ENCODE results near the gene MARCHF3. TPM values are rescaled to one million over a fixed set of nuclear protein-coding genes. Genes with fewer than 3 reads are reported as not detected.
"Not testable (repeated sequence)": the region's sequence is repeated elsewhere in the genome, so short reads cannot be mapped to it uniquely, and the experiment has no call there.

MARCHF3 gene
- total RNA-seq, 2 experiments from 2014 or later, result 4.0 to 4.4 TPM

GRCh38 chr5:127007522-127007921, 22.8 kb downstream of the MARCHF3 start:
- Mint-ChIP-seq H3K27me3 (no peaks in the 10 kb centered on the region), H3K27ac (no peak overlapping the region), H3K36me3 (no peaks in the 10 kb centered on the region), H3K9me3 (no peaks in the 10 kb centered on the region), H3K4me3 (no peak overlapping the region), H3K4me1 (ENCODE audit: low read depth) (peaks cover 12% of the 10 kb centered on the region)
- intact Hi-C loops (cut with micrococcal nuclease), result no loop called here
- POLR2A ChIA-PET, result no interaction called here
- CTCF ChIA-PET, result no interaction called here
- no peak for DNase-seq

- no peaks in the 10 kb centered on the region for H3K9me3 Mint-ChIP-seq
- no peak for DNase-seq
- no peaks in the 10 kb centered on the region for H3K27me3 Mint-ChIP-seq
- H3K4me3 Mint-ChIP-seq, result no peak overlapping the region
- POLR2A ChIA-PET, result interaction anchor here (0.7 kb wide), 1 partner anchor 686 kb away, joined by 4 read pairs; no protein-coding TSS in a partner anchor
- no peaks in the 10 kb centered on the region for H3K36me3 Mint-ChIP-seq
- peaks cover 9% of the 10 kb centered on the region for H3K4me1 Mint-ChIP-seq (ENCODE audit: low read depth)
- CTCF ChIA-PET, result no interaction called here
- no peak overlapping the region for H3K27ac Mint-ChIP-seq
- intact Hi-C loops (cut with micrococcal nuclease), result no loop called here
These were observed 23.6 kb downstream of the MARCHF3 start for GRCh38 chr5:127006744-127007143.

GRCh38 chr5:127005282-127005681, 25.1 kb downstream of the MARCHF3 start:
- H3K4me3 Mint-ChIP-seq; intact Hi-C loops (cut with micrococcal nuclease); H3K4me1 Mint-ChIP-seq (ENCODE audit: low read depth); H3K27me3 Mint-ChIP-seq; DNase-seq; POLR2A ChIA-PET; H3K9me3 Mint-ChIP-seq; CTCF ChIA-PET; H3K36me3 Mint-ChIP-seq; H3K27ac Mint-ChIP-seq: not testable (repeated sequence)

DNA sequence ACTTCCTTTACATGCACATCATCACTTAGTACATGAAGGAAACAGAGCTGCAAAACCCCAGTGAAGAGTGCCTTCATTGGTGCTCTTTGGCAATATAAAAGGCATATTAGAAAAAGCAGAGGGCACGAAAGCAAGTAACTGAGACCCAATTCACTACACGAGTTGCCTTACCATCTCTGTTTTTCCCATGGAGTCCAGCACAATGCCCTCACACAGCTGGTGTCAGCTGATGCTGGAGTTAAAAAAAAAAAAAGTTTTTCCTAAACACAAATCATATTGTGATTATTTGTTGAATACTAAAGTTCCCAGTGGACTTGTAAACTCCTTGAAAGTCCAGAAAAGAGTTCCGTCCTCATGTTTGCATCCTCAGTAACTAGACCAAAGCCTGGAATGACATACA, 25.6 kb downstream of the MARCHF3 start:
- Mint-ChIP-seq H3K27ac (no peak overlapping the region), H3K36me3 (no peaks in the 10 kb centered on the region), H3K9me3 (no peaks in the 10 kb centered on the region), H3K27me3 (no peaks in the 10 kb centered on the region), H3K4me3 (no peak overlapping the region), H3K4me1 (ENCODE audit: low read depth) (peaks cover 2% of the 10 kb centered on the region)
- DNase-seq, result no peak
- POLR2A ChIA-PET, result no interaction called here
- CTCF ChIA-PET, result no interaction called here
- intact Hi-C loops (cut with micrococcal nuclease), result no loop called here

GRCh38 chr5:127003798-127004495, 26.4 kb downstream of the MARCHF3 start:
- intact Hi-C loops (cut with micrococcal nuclease), result no loop called here
- Mint-ChIP-seq H3K36me3 (no peaks in the 10 kb centered on the region), H3K4me1 (ENCODE audit: low read depth) (no peaks in the 10 kb centered on the region), H3K9me3 (no peaks in the 10 kb centered on the region), H3K27ac (no peak overlapping the region), H3K4me3 (no peak overlapping the region), H3K27me3 (no peaks in the 10 kb centered on the region)
- POLR2A ChIA-PET, result no interaction called here
- CTCF ChIA-PET, result no interaction called here
- DNase-seq, result no peak

GRCh38 chr5:127002390-127002789, 28.0 kb downstream of the MARCHF3 start:
- Mint-ChIP-seq H3K9me3 (no peaks in the 10 kb centered on the region), H3K27me3 (no peaks in the 10 kb centered on the region), H3K27ac (no peak overlapping the region), H3K4me3 (no peak overlapping the region), H3K4me1 (ENCODE audit: low read depth) (no peaks in the 10 kb centered on the region), H3K36me3 (no peaks in the 10 kb centered on the region)
- ChIA-PET POLR2A (no interaction called here), CTCF (interaction anchor here (0.6 to 0.7 kb wide), 2 partner anchors 32 to 303 kb away, joined by 3 read pairs; no protein-coding TSS in a partner anchor)
- no peak for DNase-seq
- intact Hi-C loops (cut with micrococcal nuclease), result no loop called here

GRCh38 chr5:127001621-127002296, 28.6 kb downstream of the MARCHF3 start:
- no peak for DNase-seq
- no peaks in the 10 kb centered on the region for H3K36me3 Mint-ChIP-seq
- no peaks in the 10 kb centered on the region for H3K9me3 Mint-ChIP-seq

GRCh38 chr5:126998895-126999570, 31.3 kb downstream of the MARCHF3 start:
- no peak overlapping the region for H3K4me3 Mint-ChIP-seq
- no peak overlapping the region for H3K27ac Mint-ChIP-seq
- H3K4me1 Mint-ChIP-seq (ENCODE audit: low read depth), result peaks cover 7% of the 10 kb centered on the region
- H3K36me3 Mint-ChIP-seq, result no peaks in the 10 kb centered on the region
- POLR2A ChIA-PET, result no interaction called here
- peaks cover 2% of the 10 kb centered on the region for H3K27me3 Mint-ChIP-seq
- intact Hi-C loops (cut with micrococcal nuclease), result no loop called here
- H3K9me3 Mint-ChIP-seq, result no peaks in the 10 kb centered on the region
- no peak for DNase-seq
- CTCF ChIA-PET, result no interaction called here

More at GRCh38 chr5:127001621-127002296, 28.6 kb downstream of the MARCHF3 start:
- no peaks in the 10 kb centered on the region for H3K4me1 Mint-ChIP-seq (ENCODE audit: low read depth)
- CTCF ChIA-PET, result interaction anchor here (0.6 to 0.7 kb wide), 2 partner anchors 31 to 304 kb away, joined by 3 read pairs; no protein-coding TSS in a partner anchor
- intact Hi-C loops (cut with micrococcal nuclease), result no loop called here
- H3K4me3 Mint-ChIP-seq, result no peak overlapping the region
- peaks cover 2% of the 10 kb centered on the region for H3K27me3 Mint-ChIP-seq
- POLR2A ChIA-PET, result no interaction called here
- H3K27ac Mint-ChIP-seq, result no peak overlapping the region

DNA sequence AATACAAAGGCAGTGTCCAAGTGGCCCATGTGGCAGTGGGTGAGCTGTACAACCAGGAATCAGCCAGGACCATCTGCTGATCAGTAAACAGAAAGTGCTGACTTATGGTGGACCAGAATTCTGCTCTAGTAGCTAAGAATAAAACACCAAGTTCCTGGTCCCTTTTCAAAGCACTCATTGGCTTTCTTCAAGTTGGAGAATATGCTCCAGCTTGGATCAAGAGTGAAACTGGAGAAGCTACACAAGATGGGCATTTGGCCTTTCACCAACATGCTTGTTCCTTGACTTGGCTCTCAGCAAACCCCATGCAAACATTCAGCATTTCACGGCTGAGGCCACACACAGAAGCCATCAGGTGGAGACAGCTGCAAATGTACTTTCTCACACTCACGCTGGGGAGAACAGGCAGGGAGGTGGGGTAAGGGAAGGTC, 32.1 kb downstream of the MARCHF3 start:
- Mint-ChIP-seq H3K4me3 (no peak overlapping the region), H3K27ac (no peak overlapping the region), H3K9me3 (no peaks in the 10 kb centered on the region), H3K36me3 (no peaks in the 10 kb centered on the region), H3K4me1 (ENCODE audit: low read depth) (peaks cover 8% of the 10 kb centered on the region), H3K27me3 (peaks cover 2% of the 10 kb centered on the region)
- ChIA-PET POLR2A (no interaction called here), CTCF (no interaction called here)
- intact Hi-C loops (cut with micrococcal nuclease), result no loop called here
- no peak for DNase-seq

GRCh38 chr5:126995689-126996088, 34.7 kb downstream of the MARCHF3 start:
- POLR2A ChIA-PET, result no interaction called here
- Mint-ChIP-seq H3K27ac (no peak overlapping the region), H3K4me1 (ENCODE audit: low read depth) (peaks cover 8% of the 10 kb centered on the region), H3K36me3 (no peaks in the 10 kb centered on the region), H3K4me3 (no peak overlapping the region), H3K27me3 (peaks cover 2% of the 10 kb centered on the region), H3K9me3 (no peaks in the 10 kb centered on the region)
- intact Hi-C loops (cut with micrococcal nuclease), result no loop called here
- CTCF ChIA-PET, result no interaction called here
- DNase-seq, result no peak

- Mint-ChIP-seq H3K4me3 (no peak overlapping the region), H3K4me1 (ENCODE audit: low read depth) (peaks cover 8% of the 10 kb centered on the region), H3K27ac (no peak overlapping the region), H3K9me3 (no peaks in the 10 kb centered on the region), H3K36me3 (no peaks in the 10 kb centered on the region), H3K27me3 (peaks cover 2% of the 10 kb centered on the region)
- intact Hi-C loops (cut with micrococcal nuclease), result no loop called here
- POLR2A ChIA-PET, result no interaction called here
- CTCF ChIA-PET, result no interaction called here
- no peak for DNase-seq
These were observed 35.3 kb downstream of the MARCHF3 start for GRCh38 chr5:126995039-126995438.

DNA sequence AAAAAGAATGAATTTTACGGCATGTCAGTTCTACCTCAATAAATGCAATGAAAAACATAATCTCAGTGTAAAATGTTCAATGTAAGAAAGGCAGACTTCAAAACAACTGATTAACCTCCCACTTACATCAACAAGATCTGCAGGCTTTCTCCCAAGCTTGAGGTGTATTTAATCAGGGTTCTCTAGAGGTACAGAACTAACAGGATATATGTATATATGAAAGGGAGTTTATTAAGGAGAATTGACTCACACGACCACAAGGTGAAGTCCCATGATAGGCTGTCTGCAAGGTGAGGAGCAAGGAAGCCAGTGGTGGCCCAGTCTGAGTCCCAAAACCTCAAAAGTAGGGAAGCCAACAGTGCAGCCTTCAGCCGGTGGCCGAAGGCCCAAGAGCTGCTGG, 35.9 kb downstream of the MARCHF3 start:
- Mint-ChIP-seq H3K4me3 (no peak overlapping the region), H3K27ac (no peak overlapping the region), H3K9me3 (no peaks in the 10 kb centered on the region), H3K27me3 (peaks cover 2% of the 10 kb centered on the region), H3K4me1 (ENCODE audit: low read depth) (peaks cover 8% of the 10 kb centered on the region), H3K36me3 (no peaks in the 10 kb centered on the region)
- ChIA-PET CTCF (no interaction called here), POLR2A (no interaction called here)
- DNase-seq, result no peak
- intact Hi-C loops (cut with micrococcal nuclease), result no loop called here
